Omental fat pad (tissue), 4 donors: ENCODE data around the gene SPIN1. TPM values are rescaled to one million over a fixed set of nuclear protein-coding genes. Genes with fewer than 3 reads are reported as not detected.

Source experiments
- ATAC-seq: fragments of 150-250 bp; one replicate; pipeline ENCODE4 v1.9.1; 2016; ENCODE audit warnings: mild to moderate bottlenecking, moderate library complexity; ENCODE audit not compliant: low FRiP score
- DNase-seq: peaks from one replicate; pipeline ENCODE4 v3.0.0-alpha.2; 2019; ENCODE audit warnings: low spot score
- total RNA-seq, 4 donors: library from RNA; depleted of rRNA; stranded (reverse); fragments of >200 nt; gene quantifications; one replicate each; pipeline ENCODE4 v1.1.0, GENCODE V29; 2016
- TF ChIP-seq, protein P1 (sequence below), 3 donors: fragments of 450-650 bp; IDR thresholded peaks; one replicate each; pipeline ENCODE4 v1.5.1; 2016 to 2017; ENCODE audit warnings: antibody characterized with exemption in 3 of 3, mild to moderate bottlenecking in 3 of 3, moderate library complexity in 2 of 3

The SPIN1 gene
- total RNA-seq, 4 donors from 2014 or later, result 44.8 to 66.4 (median 49.1) TPM

DNA sequence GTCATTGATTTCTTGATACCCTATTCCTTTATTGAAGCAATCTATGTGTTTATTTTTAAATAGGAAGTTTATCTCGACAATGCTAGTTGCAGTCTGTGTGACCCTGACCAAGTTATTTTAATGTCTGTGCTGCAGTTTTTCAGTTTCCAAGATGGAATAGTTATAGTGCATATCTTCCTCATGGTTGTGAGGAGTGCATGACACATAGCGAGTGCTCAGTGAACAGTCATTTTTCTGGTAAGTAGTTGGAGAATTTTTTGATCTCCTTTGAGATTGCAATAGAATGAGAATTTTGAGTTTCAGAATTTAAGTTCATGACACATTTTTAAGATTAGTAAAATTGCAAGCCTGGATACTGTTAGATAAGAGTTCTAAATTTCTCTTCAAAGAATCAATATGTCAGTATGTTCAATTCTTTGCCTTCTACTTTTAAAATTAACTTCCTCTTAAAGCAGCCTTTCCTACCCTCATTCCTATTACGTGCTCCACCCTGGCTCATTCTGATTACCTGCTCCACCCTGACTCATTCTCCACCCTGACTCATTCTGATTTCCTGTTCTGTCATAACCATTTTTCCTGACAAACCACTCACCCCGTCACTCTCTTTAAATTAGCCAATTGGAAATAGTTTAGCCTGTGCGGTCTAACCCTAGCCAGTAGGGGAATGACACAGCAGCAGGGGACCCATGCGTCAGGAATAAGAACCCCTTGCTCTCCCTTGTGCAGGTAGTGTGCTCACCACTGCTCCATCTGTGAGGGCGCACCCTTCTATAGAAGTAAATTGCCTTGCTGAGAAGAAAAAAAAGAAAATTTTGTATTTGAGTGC lies 30.7 kb downstream of the SPIN1 start:
- no peak for DNase-seq
- TF ChIP-seq, protein P1, sequence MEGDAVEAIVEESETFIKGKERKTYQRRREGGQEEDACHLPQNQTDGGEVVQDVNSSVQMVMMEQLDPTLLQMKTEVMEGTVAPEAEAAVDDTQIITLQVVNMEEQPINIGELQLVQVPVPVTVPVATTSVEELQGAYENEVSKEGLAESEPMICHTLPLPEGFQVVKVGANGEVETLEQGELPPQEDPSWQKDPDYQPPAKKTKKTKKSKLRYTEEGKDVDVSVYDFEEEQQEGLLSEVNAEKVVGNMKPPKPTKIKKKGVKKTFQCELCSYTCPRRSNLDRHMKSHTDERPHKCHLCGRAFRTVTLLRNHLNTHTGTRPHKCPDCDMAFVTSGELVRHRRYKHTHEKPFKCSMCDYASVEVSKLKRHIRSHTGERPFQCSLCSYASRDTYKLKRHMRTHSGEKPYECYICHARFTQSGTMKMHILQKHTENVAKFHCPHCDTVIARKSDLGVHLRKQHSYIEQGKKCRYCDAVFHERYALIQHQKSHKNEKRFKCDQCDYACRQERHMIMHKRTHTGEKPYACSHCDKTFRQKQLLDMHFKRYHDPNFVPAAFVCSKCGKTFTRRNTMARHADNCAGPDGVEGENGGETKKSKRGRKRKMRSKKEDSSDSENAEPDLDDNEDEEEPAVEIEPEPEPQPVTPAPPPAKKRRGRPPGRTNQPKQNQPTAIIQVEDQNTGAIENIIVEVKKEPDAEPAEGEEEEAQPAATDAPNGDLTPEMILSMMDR (IDR thresholded peaks at IDR 0.05), result no peak
- ATAC-seq, result no peak

DNA sequence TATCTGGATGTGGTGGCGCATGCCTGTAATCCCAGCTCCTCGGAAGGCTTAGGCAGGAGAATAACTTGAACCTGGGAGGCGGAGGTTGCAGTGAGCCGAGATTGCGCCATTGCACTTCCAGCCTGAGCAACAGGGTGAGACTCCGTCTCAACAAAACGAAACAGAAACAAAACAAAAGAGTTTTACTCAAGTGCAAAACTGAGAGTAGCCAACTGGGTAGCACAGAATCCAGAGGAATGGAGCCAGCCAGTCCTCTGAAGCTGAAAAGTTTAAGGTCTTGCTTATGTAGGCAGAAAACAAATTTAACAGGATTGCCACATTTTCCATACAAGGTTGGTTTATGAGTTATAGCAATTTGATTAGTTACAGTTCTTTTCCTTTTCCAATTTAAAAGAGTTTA lies 32.0 kb downstream of the SPIN1 start:
- ATAC-seq, result no peak
- DNase-seq, result no peak
- TF ChIP-seq, protein P1 (IDR thresholded peaks at IDR 0.05), result no peak

DNA sequence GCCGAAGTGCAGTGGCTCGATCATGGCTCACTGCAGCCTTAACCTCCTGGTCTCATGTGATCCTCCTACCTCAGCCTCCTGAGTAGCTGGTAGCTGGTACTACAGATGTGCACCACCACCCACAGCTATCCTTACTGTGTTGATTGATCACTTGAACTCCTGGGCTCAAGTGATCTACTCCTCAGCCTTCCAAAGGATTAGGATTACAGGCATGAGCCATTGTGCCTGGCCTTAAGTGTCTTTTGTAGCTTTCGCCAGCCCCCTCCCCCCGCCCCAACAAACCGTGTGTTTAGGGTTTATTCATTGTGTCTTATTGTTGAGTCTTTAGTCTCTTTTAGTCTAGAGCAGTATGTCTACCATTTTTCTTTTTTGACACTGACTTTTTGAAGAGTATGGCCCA lies 33.1 kb downstream of the SPIN1 start:
- DNase-seq (no peak), ATAC-seq (no peak)
- TF ChIP-seq, protein P1 (IDR thresholded peaks at IDR 0.05), result no peak

DNA sequence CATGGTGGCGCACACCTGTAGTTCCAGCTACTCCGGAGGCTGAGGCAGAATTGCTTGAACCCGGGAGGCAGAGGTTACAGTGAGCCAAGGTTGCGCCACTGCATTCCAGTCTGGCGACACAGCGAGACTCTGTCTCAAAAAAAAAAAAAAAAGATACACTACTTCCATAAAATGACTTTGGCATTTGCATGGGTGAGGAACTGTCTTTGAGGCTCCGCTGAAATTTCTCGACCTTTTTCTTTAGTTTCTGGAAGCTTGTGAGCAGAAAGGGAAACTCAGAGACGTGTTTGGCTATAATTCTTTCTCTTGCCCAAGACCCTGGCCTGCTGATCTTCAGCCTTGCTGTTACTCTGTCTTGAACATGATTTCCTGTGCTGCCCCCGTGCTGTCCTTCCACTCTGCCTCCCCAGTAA lies 37.3 kb downstream of the SPIN1 start:
- ATAC-seq, result no peak
- TF ChIP-seq, protein P1 (IDR thresholded peaks at IDR 0.05), result no peak
- DNase-seq, result no peak

DNA sequence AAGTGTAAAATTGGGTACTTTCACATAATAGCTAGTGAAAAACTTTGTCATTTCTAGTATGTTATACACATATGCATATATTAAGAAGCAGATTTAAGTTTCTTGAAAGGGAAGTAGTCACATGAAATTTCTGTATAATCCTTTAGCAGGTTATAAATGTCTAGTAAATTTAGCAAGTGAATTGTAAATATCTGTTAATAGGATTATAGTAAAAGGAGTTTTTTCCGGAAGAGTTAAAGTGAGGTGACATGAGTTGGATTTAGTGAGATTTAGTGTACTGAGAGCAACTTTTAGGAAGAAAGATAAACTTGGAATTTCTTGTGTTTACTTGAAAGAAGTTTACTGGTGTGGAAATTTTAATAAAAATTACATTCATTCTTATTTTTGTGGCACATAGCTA lies 38.4 kb downstream of the SPIN1 start:
- ATAC-seq, result no peak
- TF ChIP-seq, protein P1 (IDR thresholded peaks at IDR 0.05), result no peak

DNA sequence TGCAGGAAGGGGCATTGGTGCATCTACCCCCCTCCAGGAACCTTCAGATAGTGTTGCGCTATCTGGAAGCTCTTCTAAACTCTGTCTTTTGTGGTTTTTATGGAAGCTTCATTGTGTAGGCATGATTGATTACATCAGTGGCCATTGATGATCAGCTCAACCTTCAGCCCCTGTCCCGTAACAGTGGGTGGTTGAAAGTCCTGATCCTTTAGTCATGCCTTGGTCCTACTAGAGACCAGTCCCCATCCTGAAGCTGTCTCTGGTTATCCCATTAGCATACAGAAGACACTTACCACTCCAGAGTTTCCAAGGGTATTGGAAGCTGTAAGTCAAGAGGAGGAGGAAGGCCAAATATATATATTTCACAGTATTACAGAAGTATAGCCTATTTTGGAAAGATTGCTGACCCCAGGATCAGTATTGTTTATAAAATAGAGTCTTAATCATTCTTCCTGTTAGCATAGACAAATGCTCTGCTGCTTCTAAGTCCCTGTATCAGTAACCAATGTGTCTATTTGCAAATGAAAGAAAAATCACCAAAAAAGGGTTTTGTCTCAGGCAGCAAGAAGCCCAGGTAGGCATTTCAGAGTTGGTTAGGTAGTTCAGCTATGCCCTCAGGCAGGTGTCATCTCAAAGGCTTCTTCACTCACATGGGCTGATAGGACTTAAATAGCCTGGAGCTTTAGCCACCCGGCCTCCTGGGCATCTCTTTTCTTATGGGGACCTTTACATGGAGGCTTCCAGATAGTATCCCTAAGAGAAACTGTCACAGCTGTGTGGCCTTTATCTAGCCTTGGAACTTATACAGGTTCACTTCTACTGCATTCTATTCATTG lies 41.6 kb downstream of the SPIN1 start:
- no peak for DNase-seq
- TF ChIP-seq, protein P1 (IDR thresholded peaks at IDR 0.05), result no peak
- ATAC-seq, result no peak

More for the DNA sequence above, 38.4 kb downstream of the SPIN1 start:
- DNase-seq, result no peak
